Measurements from ENCODE around the gene SCAI.
A peak's percentile ranks its signal among the peaks of the same experiment; 100 is the strongest.
"Not testable (repeated sequence)": the region's sequence is repeated elsewhere in the genome, so short reads cannot be mapped to it uniquely, and the experiment has no call there.

The SCAI gene

DNA sequence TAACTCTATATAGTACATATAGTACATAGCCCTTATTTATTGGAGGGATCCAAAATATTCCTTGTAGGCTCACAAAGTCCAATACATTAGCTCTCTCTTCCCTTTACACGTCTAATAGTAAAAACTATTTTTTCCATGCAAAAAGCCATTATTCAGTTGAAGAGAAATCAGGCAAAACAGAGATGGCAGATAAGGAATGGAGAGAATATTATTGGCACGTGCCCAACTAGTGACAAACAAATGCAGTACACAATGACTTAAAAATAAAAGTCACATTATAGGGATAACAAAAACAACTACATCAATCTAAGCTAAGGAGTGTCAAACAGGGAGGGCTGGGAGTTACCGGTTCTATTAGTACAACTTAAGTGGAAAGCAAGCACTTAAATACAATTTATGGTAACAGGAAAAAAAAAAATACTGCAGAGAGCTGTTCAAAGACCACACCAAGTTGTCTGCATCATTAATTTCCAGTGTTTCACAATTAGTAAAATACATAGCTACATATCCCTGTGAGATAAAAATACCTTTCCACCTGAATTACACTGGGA, 4.1 kb upstream of the SCAI start:
- DNase-seq = peak; percentile 56

- DNase-seq = no peak
Measured at GRCh38 chr9:125146247-125146646, 2.9 kb upstream of the SCAI start.

DNA sequence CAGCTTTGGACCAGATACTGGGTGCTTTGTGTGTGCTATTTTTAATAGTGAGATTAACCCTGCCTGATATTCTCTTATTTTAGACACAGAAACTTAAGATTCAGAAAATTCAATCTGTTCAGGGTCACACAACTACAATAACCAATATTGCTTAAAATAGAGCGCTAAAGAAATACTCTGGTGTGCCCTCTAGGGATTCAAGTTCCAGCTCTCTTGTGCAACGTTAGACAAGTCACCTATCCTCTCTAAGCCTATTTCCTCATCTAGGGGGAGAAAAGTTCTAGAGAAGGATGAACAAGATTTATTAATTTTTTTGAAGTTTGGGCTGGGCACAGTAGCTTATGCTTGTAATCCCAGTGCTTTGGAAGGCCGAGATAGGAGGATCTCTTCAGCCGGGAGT, 2.1 kb upstream of the SCAI start:
- DNase-seq = no peak

- peak; percentile 17 for DNase-seq
Measured at GRCh38 chr9:125142560-125143376, 560 bp downstream of the SCAI start.

DNA sequence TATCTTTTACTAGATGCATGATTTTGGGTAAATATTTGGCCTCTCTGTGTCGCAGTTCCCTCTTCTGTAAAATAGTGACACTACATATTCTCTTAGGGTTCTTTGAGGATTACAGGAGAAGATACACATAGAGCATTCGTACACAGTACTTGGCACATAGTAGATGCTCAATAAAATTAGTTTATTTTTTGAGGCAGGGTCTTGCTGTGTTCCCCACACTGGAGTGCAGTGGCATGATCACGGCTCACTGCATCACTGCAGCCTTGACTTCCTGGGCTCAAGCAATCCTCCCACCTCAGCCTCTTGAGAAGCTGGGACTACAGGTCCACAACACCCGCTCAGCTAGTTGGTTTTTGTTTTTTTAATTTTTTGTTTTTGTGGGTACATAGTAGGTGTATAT, 1.6 kb downstream of the SCAI start:
- no peak for DNase-seq

DNA sequence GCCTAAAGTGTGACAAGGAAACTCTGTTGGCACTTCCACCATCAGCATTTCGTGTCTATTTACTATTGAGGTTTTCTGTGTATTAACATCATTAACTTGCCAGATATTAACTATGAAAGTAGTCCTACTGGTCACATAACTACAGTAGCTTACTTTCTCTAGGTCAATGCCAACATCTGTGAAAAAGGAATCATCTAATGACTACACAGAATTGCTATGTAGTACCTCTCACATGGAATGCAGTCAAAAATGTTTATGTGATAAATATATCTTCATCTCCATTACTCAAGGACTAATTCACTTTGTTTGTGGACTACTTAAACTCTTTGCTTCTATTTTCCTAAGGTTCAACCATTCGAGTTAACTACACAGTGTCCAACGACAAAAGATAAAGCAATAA, 2.1 kb downstream of the SCAI start:
- no peak for DNase-seq

- no peak for DNase-seq
Measured at GRCh38 chr9:125140576-125140975, 2.8 kb downstream of the SCAI start.

DNA sequence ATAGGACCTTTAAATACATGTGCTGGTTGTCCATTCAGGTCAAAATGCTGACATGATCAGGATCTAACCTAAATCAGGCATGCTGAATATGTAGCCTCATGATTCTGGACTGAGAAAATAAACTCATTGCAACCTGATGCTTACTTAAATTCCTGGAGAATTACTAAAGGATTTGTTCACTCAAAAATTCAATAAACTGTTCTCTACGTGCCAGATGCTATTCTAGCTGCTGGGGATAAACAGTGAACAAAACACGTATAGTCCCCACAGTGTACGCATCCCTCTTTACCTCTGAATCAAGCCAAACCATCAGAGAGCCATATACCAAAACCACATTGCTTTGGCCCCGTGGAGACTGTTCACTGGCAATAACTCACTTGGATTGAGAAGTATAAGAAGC, 6.1 kb downstream of the SCAI start:
- no peak for DNase-seq

DNA sequence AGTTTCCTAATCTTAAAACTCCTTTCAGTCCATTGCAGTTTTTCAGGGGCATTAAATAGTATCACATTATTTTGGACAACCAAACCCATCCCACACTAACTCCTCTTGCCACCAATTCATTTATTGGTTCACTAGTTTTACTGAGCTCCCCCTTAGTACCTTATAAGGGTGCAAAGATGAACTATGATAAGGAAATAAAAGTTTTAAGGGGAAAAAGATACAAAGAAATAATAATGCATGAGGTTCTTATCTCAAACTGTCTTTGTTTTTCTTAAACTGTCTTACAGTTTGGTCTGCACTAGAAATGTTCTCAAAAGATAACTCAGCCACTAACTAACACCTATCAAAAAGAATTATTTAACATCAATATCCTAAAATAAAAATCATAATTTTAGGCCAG, 8.4 kb downstream of the SCAI start:
- DNase-seq = no peak

DNA sequence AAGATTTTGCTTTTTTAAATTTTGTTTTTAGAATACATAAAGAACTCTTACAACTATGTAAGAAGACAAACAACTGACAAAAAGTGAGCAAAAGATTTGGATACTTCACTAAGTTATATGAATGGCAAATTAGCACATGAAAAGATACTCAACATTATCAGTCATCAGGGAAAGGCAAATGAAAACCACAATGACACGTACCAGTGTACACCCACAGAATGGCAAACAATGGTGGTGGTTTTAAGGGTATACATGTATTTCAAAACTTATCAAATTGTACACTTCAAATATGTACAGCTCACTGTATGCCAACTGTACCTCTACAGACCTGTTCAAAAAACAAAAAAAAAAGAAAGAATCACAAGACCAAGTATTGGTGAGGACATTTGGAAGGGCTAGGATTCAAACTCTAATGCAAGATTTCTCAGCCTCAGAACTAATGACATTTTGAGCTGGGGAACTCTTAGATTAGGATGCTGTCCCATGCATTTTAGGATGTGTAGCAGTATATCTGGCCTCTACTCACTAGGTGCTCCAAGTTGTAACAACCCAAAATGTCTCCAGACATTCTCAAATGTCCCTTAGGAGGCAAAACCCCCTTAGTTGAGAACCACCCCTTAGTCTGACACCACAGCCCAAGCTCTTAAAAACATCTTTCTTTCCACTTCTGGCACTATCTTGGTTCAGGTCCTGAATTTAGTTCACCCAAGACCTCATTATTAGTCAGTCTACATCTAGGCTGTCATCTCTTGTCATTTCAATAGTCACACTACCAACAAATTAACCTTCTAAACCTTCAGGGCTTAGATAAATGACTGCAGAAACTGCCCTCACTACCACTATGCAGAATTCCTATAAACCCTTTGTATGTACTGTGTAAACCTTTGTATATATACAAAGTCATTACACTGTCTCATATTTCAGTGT, 9.7 kb downstream of the SCAI start:
- no peak for DNase-seq

GRCh38 chr9:125131778-125132177, 11.6 kb downstream of the SCAI start:
- DNase-seq = no peak

DNA sequence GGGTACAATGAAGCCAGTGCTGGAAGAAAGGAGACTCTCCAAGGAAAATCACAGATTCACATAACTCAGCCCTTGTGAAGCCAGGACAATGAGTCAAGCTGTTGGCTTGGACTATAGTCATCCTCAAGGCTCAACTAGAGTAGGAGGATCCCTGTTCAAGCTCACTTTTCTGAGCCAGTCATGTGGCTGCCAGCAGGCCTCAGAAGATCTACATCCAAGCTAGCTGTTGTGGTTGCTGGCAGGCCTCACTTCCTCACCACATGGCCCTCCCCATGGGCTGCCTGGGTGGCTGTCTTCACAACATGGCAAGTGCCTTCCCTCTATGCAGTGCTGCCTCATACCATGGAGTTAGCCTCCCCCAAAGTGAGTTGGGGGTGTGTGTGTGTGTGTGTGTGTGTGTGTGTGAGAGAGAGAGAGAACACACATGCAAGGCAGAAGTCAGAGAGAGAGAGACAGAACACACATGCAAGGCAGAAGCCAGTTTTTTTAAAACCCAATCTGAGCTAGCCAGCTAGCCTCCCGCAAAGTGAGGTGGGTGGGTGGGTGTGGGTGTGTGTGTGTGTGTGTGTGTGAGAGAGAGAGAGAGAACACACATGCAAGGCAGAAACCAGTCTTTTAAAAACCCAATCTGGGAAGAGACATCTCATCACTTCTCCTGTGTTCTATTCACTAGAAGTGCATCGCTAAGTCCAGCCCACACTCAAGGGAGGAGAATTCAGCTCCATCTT, 17.1 kb downstream of the SCAI start:
- peak; percentile 5 for DNase-seq

- DNase-seq = peak; percentile 5
Measured at GRCh38 chr9:125125523-125125922, 17.8 kb downstream of the SCAI start.

DNA sequence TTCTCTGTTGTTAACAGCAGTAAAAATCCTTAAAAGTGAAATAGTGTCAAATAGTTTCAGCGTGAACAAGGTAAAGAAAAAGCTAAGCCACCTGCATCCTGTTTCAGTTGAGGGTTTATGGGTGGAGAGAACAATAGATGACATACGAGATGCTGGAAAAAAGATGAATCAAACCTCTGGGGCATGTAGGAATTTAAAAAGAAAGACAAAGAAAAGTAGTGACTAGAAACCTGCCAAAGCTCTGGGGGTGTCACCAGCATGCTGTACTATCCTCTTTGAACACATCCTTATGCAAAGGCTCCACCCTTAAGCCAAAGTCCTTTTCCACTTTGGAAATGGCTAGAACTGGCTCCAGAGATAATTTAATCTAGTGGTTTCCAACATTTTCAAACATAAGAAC, 22.2 kb downstream of the SCAI start:
- no peak for DNase-seq

- DNase-seq = no peak
Measured at GRCh38 chr9:125119643-125120286, 23.6 kb downstream of the SCAI start.

GRCh38 chr9:125118696-125119095, 24.6 kb downstream of the SCAI start:
- DNase-seq = not testable (repeated sequence)

DNA sequence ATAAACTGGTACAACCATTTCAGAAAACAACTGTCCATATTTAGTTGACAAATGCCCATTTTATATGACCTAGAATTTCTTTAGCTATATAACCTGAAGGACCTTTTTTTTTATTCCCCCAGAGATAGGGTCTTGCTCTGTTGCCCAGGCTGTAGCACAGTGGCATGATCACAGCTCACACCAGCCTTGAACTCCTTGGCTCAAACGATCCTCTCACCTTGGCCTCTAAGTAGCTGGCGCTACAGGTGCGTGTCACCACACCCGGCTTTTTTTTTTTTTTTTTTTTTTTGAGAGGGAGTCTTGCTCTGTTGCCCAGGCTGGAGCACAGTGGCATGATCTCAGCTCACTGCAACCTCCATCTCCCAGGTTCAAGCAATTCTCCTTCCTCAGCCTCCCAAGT, 28.8 kb downstream of the SCAI start:
- DNase-seq = not testable (repeated sequence)

DNA sequence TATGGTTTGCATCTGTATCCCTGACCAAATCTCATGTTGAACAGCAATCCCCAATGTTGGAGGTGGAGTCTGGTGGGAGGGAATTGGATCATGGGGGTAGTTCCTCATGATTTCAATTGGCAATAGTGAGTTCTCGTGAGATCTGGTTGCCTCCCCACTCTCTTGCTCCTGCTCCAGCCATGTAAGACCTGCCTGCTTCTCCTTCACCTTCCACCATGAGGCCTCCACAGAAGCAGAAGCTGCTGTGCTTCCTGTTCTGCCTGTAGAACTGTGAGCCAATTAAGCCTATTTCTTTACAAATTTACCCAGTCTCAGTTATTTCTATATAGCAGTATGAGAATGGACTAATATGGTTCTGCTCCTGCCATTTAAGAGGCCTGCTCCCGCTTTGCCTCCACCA, 32.9 kb downstream of the SCAI start:
- DNase-seq = no peak

- not testable (repeated sequence) for DNase-seq
Measured at GRCh38 chr9:125108541-125108940, 34.8 kb downstream of the SCAI start.

- DNase-seq = no peak
Measured at GRCh38 chr9:125106285-125106893, 36.9 kb downstream of the SCAI start.

GRCh38 chr9:125103770-125104460, 39.4 kb downstream of the SCAI start:
- no peak for DNase-seq
